Stimulated activated CD8-positive, alpha-beta memory T cell treated with anti-CD3 and anti-CD28 coated beads, Interleukin-15, amount 100 ng/mL, for 24 hours (primary cell): ENCODE results near the gene EXOC2.

Experiments
- DNase-seq: peaks from one replicate; pipeline ENCODE4 v3.0.0-alpha.2; 2020; ENCODE audit warnings: low read depth

EXOC2 gene

DNA sequence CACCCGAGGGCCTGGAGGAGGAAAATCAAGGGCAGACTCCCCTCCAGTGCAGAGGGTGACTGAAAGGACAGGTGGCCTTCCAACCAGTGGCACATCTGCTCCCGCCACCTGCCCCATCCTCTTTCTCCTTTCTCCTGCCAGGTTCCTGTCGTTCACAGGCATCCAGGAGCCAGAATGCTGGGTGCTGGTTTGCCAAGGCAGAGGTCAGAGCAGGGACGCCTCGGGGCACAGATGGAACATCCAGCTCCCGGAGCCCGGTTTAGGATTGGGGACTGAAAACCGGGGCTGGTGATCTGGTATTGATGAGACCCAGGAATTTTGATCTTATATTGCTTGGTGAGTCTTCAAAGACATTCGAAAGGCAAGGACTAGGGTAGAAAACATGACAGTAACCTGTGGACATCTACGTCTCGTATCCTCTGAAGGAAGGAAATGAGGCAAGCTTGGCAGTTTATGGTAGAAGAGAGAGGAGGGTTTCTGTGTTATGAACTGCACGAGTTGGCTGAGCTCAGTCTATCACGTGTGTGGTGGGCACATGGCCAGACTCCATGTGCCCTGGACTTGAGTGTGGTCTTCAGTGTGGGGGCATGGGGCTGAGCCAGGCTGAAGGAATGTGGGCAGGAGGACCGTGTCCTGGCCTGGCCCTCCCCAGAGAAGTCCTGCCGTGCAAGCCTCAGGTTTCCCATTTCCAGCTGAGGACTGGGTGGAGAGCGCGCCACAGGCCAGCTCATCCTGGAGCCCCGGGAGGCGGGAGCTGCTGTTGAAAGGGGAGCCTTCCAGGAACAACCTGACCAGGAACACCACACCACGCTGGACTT lies 227.2 kb downstream of the EXOC2 start:
- no peak for DNase-seq

DNA sequence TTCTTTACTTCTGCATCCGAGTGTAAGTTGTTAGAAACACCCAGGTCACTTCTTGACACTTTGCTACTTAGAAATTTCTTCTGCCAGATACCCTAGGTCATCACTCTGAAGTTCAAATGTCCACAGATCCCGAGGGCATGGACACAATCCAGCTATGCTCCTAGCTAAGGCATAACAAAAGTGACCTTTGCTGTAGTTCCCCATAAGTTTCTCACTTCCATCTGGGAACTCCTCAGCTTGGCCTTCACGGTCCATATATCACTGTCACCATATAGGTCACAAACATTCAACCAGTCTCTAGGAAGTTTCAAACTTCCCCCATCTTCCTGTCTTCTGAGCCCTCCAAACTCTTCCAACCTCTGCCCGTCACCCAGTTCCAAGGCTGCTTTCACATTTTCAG lies 236.1 kb downstream of the EXOC2 start:
- DNase-seq, result no peak

DNA sequence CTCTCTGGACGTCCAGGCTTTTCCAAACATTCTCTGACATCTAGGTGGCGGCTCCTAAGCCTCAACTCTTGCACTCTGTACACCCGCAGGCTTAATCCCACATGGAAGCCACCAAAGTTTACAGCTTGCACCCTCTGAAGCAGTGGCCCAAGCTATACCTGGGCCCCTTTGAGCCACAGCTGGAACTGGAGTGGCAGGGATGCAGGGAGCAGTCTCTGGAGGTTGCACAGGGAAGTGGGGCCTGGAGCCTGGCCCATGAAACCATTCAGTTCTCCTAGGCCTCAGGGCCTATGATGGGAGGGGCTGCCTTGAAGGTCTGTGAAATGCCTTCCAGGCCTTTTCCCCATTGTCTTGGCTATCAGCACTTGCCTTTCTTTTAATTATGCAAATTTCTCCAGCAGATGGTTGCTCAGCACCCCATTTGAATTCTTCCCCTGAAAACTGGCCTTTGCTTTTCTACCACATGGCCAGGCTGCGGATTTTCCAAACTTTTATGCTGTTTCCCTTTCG lies 236.5 kb downstream of the EXOC2 start:
- no peak for DNase-seq

- no peak for DNase-seq
These were observed 237.1 kb downstream of the EXOC2 start for GRCh38 chr6:455835-456234.

- no peak for DNase-seq
These were observed 237.8 kb downstream of the EXOC2 start for GRCh38 chr6:455006-455585.

DNA sequence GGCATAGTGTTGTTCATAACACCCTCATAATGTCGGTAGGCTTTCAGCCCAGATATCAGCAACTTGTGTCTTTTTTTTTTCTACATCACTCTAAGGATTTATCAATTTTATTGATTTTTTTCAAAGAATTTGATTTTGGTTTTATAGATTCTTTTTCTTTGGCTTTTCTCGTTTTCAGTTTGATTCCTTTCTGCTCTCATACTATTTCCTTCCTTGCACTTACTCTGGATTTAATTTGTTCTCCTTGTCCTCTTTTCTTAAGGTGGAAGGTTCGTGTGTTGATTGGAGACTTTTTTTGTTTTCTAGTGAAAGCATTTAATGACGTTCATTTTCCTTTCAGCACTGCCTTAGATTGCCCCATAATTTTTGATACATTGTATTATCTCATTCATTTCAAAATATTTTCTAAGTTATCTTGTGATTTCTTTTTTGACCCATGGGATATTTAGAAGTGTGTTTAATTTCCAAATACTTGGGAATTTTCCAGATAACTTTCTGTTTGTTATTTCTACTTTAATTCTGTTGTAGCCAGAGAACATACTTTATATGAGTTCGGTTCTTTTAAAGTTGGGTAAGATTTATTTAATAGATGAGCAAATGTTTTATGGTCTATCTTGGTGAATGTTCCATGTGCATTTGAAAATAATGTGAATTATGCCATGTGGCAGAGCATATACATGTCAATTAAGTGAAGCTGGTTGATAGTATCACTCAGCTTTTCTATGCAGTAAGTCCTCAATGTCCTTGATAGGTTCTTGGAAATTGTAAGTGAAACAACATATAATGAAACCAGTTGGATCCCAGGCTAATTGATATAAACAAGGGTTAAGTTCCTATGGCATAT lies 238.6 kb downstream of the EXOC2 start:
- DNase-seq, result no peak

DNA sequence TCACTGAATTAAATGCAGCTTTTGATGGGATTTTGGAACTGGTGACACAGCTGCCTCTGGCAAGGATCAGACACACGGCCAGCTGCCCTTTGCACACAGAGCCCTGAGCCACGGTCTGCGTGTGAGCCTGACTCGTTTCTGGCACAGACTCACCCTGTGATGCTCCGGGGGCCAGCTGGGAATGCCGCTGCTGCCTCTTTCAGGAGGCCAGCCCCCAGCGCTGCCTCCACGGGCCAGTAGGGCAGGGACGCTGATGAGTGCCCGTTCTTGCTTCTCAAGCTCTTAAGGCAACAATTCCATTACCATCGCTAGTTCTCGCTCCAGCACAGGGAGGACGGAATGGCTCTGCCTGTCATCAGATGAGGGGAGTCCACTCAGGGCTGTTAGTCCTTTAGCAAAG lies 239.8 kb downstream of the EXOC2 start:
- no peak for DNase-seq

GRCh38 chr6:452301-453067 lies 240.5 kb downstream of the EXOC2 start:
- no peak for DNase-seq

DNA sequence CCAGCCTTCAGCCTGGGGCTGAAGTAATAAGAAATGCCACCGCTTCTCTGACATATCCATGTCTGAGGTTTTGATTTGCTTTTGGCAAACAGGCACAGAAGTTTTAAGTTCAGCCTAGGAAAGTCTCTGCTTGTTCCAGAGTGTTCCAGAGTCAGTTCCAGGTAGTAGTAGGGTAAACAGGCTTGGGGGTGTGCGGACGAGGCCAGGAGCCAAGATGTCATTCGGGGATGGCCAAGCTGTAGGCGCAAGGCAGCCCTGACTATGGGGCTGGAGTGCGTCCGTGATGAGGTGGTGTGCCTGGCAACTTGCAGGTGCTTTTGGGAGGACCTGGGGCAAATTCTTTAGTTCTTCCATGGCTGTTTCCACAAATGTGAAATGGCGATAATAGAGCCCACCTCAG lies 241.1 kb downstream of the EXOC2 start:
- no peak for DNase-seq

- DNase-seq, result no peak
These were observed 241.6 kb downstream of the EXOC2 start for GRCh38 chr6:451336-451735.

GRCh38 chr6:449486-450419 lies 243.2 kb downstream of the EXOC2 start:
- no peak for DNase-seq

DNA sequence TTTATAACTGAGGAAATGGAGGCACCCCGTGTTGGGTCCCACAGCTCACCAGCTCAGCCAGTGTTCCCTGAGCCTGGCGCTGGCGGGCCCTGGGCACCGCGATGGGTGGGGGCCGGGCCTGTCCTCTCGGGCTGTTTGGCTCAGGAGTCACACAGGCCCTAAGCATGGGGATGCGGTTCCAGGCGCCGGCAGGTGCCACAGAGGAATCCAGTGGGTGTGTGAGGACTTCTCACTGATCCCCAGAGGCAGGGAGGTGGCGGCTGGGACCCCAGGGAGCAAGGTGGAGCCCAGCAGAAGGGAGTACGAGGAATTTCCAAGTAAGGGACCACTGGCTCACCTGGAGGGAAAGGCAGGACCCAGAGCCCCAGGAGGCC lies 243.9 kb downstream of the EXOC2 start:
- no peak for DNase-seq

- no peak for DNase-seq
These were observed 244.5 kb downstream of the EXOC2 start for GRCh38 chr6:448296-449056.

DNA sequence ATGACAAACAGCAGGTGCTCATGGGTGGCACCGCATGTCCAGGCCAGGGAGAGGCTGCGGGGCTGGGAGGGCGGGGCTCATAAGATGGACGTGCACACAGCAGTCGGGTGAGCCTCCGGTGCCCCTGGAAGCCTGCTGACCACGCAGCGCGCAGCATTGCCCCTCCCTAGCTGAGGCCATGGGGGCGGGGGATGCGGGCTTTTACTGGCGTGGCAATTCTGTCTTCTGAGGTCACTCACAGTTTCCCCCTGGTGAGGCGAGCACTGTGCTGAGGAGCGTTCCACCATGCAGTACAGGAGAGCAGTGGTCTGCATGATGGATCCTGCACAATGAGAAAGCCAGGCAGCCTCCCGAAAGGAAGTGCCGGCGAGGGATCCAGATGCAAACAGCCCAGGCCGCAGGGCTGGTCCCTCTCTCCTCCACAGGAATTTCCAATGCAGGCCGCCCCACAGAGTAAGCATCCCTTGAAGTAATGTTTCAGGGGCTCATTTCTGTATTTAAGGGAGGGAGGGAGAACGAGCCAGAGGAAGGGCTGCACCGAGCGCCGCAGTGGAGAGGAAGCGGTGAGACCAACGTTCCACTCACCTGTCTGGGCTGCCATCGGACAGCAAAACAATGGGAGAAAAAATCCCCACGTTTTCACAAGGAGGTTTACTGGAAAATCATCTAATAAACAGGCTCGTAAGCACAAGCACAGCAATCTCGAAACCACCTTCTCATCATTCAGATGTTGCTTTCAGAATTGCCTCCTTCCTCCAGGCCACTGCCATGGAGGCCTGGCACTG lies 245.4 kb downstream of the EXOC2 start:
- DNase-seq, result no peak

DNA sequence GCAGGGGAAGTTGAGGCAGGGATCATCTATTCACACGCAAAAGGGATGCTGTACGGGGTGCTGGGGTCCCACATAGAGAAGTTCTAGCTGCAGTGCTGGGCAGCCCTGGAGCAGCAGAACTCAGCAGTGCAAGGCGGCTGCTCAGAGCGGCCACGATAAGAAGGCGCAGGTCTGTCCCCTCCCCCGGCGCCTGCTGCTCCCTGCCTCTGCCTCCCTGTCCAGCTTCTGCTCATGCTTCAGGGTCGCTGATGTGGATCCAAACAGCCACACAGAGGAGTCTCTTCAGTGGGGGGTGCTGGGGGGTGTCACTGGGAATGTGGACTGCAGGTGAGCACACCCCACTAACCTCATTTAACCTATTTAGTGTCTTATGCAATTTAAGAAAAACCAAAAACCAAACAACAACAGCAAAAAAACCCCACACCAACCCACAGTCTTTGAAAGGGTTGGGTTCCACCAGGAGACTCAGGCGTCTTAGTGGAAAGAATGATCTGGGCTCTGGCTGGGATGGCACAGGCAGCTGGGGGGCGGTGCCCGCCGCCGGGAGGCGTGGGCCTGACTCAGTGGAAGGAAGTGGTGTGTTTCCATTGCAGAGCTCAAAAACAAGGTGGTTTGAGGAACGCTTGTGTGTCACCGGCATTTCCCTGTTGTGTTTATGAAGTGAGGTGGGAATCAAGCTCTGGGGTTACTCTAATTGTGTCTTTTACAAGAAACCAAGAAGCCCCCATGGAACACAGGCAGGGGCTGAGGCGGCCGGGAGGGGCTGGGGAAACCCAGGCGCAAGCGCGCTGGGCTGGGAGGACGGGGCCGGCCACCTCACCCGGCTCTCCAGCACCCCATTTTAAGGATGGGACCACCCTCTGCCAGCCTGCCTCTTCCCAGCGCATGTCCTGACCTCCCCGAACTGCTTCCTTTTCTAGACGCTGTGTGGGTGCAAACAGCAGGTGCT lies 246.2 kb downstream of the EXOC2 start:
- peak; percentile 69 for DNase-seq

- DNase-seq, result no peak
These were observed 247.1 kb downstream of the EXOC2 start for GRCh38 chr6:445571-446417.

DNA sequence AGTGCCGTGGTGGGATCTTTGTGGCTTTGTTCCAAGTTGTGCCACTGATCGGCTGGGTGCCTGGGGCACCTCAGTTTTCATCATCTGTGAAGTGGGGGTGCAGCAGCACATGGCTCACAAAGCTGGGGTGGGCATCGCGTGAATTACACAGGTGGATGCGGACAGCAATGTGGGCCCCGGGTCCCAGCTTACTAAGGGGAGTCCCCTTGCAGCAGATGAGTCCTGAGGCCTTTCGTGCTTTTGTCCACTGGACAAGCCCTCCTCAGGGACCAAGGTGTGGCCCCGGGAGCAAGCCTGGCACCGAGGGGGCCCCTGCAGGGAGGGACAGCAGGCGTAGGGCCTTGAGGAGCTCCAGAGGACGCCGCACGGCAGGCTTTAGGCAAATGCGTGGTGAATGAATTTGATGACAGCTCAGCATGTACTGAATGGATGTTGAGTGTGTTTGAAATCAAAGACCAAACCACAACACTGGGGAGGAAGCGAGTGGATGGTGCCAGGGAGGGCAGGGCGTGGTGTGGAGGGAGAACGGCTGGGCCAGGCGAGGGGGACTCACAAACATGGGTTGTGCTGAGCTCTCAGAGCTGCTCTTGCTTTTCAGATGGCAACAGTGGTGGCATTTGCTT lies 248.2 kb downstream of the EXOC2 start:
- DNase-seq, result no peak
